Natural killer cell (primary cell): ENCODE measurements around the gene NCAM1. TPM values are rescaled to one million over a fixed set of nuclear protein-coding genes. Genes with fewer than 3 reads are reported as not detected.

Experiments
- ATAC-seq, 3 donors: fragments of 150-1000 bp in 2 of 3; fragments of 200-7000 bp in 1 of 3; cut with Tn5 transposase; 1 replicate in 1 of 3; 2 replicates in 2 of 3; pipeline ENCODE4 v1.10.0; 2021; ENCODE audit warnings: mild to moderate bottlenecking in 2 of 3, moderate library complexity in 2 of 3
- DNase-seq, 2 donors: peaks; one replicate each; pipeline versions ENCODE4 v3.0.0 to v3.0.0-alpha.2; 2013 to 2021; ENCODE audit warnings: mixed read lengths in 1 of 2
- H3K27ac ChIP-seq: one replicate; pipeline ENCODE4 v1.5.1; 2013; ENCODE audit warnings: mild to moderate bottlenecking, low read length
- H3K27me3 ChIP-seq: one replicate; pipeline ENCODE4 v1.6.1; 2013; ENCODE audit warnings: low read length; ENCODE audit not compliant: control insufficient read depth, insufficient read depth
- H3K36me3 ChIP-seq: one replicate; pipeline ENCODE4 v1.6.1; 2013; ENCODE audit warnings: low read length; ENCODE audit not compliant: control insufficient read depth, insufficient read depth
- H3K4me1 ChIP-seq: one replicate; pipeline ENCODE4 v1.6.1; 2013; ENCODE audit warnings: low read length; ENCODE audit not compliant: control insufficient read depth, insufficient read depth
- H3K4me3 ChIP-seq: one replicate; pipeline ENCODE4 v1.5.1; 2013; ENCODE audit warnings: low read length
- H3K9me3 ChIP-seq: one replicate; pipeline ENCODE4 v1.6.1; 2013; ENCODE audit warnings: low read length; ENCODE audit not compliant: control insufficient read depth, insufficient read depth
- H3K27ac Mint-ChIP-seq, 2 donors: one replicate each; pipeline ENCODE4 v1.8.0; 2022; ENCODE audit warnings: mild to moderate bottlenecking in 2 of 2, mixed read lengths in 2 of 2, moderate library complexity in 1 of 2
- H3K27me3 Mint-ChIP-seq, 2 donors: one replicate each; pipeline ENCODE4 v1.8.0; 2022; ENCODE audit warnings: low read depth in 2 of 2, mixed read lengths in 2 of 2
- H3K36me3 Mint-ChIP-seq: one replicate; pipeline ENCODE4 v1.8.0; 2022; ENCODE audit warnings: mixed read lengths
- H3K4me1 Mint-ChIP-seq, 2 donors: one replicate each; pipeline ENCODE4 v1.8.0; 2022; ENCODE audit warnings: mixed read lengths in 2 of 2
- H3K4me3 Mint-ChIP-seq: one replicate; pipeline ENCODE4 v1.8.0; 2022; ENCODE audit warnings: mild to moderate bottlenecking, moderate library complexity, mixed read lengths
- H3K9me3 Mint-ChIP-seq, 2 donors: one replicate each; pipeline ENCODE4 v1.8.0; 2022; ENCODE audit warnings: mixed read lengths in 2 of 2
- CTCF ChIP-seq: fragments of 200-600 bp; IDR thresholded peaks from one replicate; pipeline ENCODE4 v1.8.0; 2022; ENCODE audit warnings: antibody characterized with exemption
- WGBS: methylation state at CpG from one replicate; pipeline ENCODE4 v1.1.7; 2013; ENCODE audit warnings: missing lambda C conversion rate; ENCODE audit not compliant: insufficient coverage; 5-methylcytosine and 5-hydroxymethylcytosine counted together
- intact Hi-C: fragments of 100-400 bp; cut with micrococcal nuclease; formaldehyde crosslinking; loops from one replicate; pipeline ENCODE4 v1.14.2; 2022
- total RNA-seq, 4 donors: library from RNA; stranded (reverse); fragments of 120-200 nt in 1 of 4; gene quantifications; one replicate each; pipeline versions ENCODE4 v1.2.3 to v1.2.4, GENCODE V29; 2013 to 2022

Gene NCAM1
- total RNA-seq, 3 donors from 2014 or later (not counting 1 experiment from before 2014, with no cell fraction given) = 129 to 208 (median 187) TPM

GRCh38 chr11:113085446-113085845, 124.2 kb downstream of the NCAM1 start:
- Histone ChIP-seq H3K4me1 (no peaks in the 10 kb centered on the region), H3K9me3 (no peaks in the 10 kb centered on the region), H3K4me3 (no peak overlapping the region), H3K27me3 (no peaks in the 10 kb centered on the region), H3K27ac (no peak overlapping the region), H3K36me3 (no peaks in the 10 kb centered on the region)
- Mint-ChIP-seq H3K4me3 (no peak overlapping the region), H3K27me3 (no peaks in the 10 kb centered on the region), H3K9me3 (no peaks in the 10 kb centered on the region), H3K36me3 (no peaks in the 10 kb centered on the region), H3K27ac (no peak overlapping the region), H3K4me1 (peaks cover 66 to 69% of the 10 kb centered on the region in 2 donors)
- DNase-seq (no peak), ATAC-seq (no peak)
- intact Hi-C loops = no loop called here
- WGBS = 77% methylated on average over 3 of the region's 3 CpGs
- no peak for TF ChIP-seq CTCF

GRCh38 chr11:113087706-113088105, 126.5 kb downstream of the NCAM1 start:
- Histone ChIP-seq H3K36me3 (no peaks in the 10 kb centered on the region), H3K27ac (no peak overlapping the region), H3K4me3 (no peak overlapping the region), H3K4me1 (no peaks in the 10 kb centered on the region), H3K27me3 (no peaks in the 10 kb centered on the region), H3K9me3 (no peaks in the 10 kb centered on the region)
- DNase-seq (no peak), ATAC-seq (no peak)
- Mint-ChIP-seq H3K4me1 (peaks cover 63 to 72% of the 10 kb centered on the region in 2 donors), H3K4me3 (no peak overlapping the region), H3K27me3 (no peaks in the 10 kb centered on the region), H3K9me3 (no peaks in the 10 kb centered on the region), H3K36me3 (no peaks in the 10 kb centered on the region), H3K27ac (no peak overlapping the region)
- no peak for TF ChIP-seq CTCF
- WGBS = 96% methylated on average over 2 of the region's 4 CpGs
- intact Hi-C loops = no loop called here

- Histone ChIP-seq H3K4me3 (no peak overlapping the region), H3K9me3 (no peaks in the 10 kb centered on the region), H3K4me1 (no peaks in the 10 kb centered on the region), H3K27ac (no peak overlapping the region), H3K36me3 (no peaks in the 10 kb centered on the region), H3K27me3 (no peaks in the 10 kb centered on the region)
- no peak overlapping the region for H3K4me3 Mint-ChIP-seq
- H3K9me3 Mint-ChIP-seq = no peaks in the 10 kb centered on the region
- DNase-seq (no peak), ATAC-seq (no peak)
- H3K27me3 Mint-ChIP-seq = no peaks in the 10 kb centered on the region
- H3K4me1 Mint-ChIP-seq = peaks cover 51 to 53% of the 10 kb centered on the region in 2 donors
- H3K36me3 Mint-ChIP-seq = no peaks in the 10 kb centered on the region
- 86% methylated on average over 2 of the region's 4 CpGs for WGBS
- TF ChIP-seq CTCF = no peak
- intact Hi-C loops = no loop called here
- no peak overlapping the region for H3K27ac Mint-ChIP-seq
Observed at GRCh38 chr11:113090716-113091480, 129.7 kb downstream of the NCAM1 start.

- intact Hi-C loops = no loop called here
- H3K4me1 ChIP-seq = no peaks in the 10 kb centered on the region
- Mint-ChIP-seq H3K27me3 (no peaks in the 10 kb centered on the region), H3K4me3 (no peak overlapping the region), H3K9me3 (no peaks in the 10 kb centered on the region), H3K36me3 (no peaks in the 10 kb centered on the region), H3K27ac (peak overlapping the region in 1 of 2 donors; percentile 7), H3K4me1 (peaks cover 46 to 53% of the 10 kb centered on the region in 2 donors)
- DNase-seq = no peak
- H3K9me3 ChIP-seq = no peaks in the 10 kb centered on the region
- no peak overlapping the region for H3K27ac ChIP-seq
- H3K36me3 ChIP-seq = no peaks in the 10 kb centered on the region
- no peak for ATAC-seq
- H3K27me3 ChIP-seq = no peaks in the 10 kb centered on the region
- no peak overlapping the region for H3K4me3 ChIP-seq
- 84% methylated on average over 1 of the region's 1 CpG for WGBS
- TF ChIP-seq CTCF = no peak
Observed at GRCh38 chr11:113091481-113091780, 130.2 kb downstream of the NCAM1 start.
